Activated naive CD8-positive, alpha-beta T cell (primary cell): Measurements from ENCODE around the gene POFUT1.
"Not testable (repeated sequence)": the region's sequence is repeated elsewhere in the genome, so short reads cannot be mapped to it uniquely, and the experiment has no call there.

Source experiments
- H3K27ac Mint-ChIP-seq: one replicate; pipeline ENCODE4 v1.8.0; 2021; ENCODE audit warnings: mixed read lengths
- H3K27me3 Mint-ChIP-seq: one replicate; pipeline ENCODE4 v1.8.0; 2021; ENCODE audit warnings: mixed read lengths
- H3K36me3 Mint-ChIP-seq: one replicate; pipeline ENCODE4 v1.8.0; 2021; ENCODE audit warnings: mixed read lengths
- H3K4me1 Mint-ChIP-seq: one replicate; pipeline ENCODE4 v1.8.0; 2021; ENCODE audit warnings: low read depth, mixed read lengths
- H3K4me3 Mint-ChIP-seq: one replicate; pipeline ENCODE4 v1.8.0; 2021; ENCODE audit warnings: mild to moderate bottlenecking, mixed read lengths
- H3K9me3 Mint-ChIP-seq: one replicate; pipeline ENCODE4 v1.8.0; 2021; ENCODE audit warnings: low read depth, mixed read lengths

The POFUT1 gene

DNA sequence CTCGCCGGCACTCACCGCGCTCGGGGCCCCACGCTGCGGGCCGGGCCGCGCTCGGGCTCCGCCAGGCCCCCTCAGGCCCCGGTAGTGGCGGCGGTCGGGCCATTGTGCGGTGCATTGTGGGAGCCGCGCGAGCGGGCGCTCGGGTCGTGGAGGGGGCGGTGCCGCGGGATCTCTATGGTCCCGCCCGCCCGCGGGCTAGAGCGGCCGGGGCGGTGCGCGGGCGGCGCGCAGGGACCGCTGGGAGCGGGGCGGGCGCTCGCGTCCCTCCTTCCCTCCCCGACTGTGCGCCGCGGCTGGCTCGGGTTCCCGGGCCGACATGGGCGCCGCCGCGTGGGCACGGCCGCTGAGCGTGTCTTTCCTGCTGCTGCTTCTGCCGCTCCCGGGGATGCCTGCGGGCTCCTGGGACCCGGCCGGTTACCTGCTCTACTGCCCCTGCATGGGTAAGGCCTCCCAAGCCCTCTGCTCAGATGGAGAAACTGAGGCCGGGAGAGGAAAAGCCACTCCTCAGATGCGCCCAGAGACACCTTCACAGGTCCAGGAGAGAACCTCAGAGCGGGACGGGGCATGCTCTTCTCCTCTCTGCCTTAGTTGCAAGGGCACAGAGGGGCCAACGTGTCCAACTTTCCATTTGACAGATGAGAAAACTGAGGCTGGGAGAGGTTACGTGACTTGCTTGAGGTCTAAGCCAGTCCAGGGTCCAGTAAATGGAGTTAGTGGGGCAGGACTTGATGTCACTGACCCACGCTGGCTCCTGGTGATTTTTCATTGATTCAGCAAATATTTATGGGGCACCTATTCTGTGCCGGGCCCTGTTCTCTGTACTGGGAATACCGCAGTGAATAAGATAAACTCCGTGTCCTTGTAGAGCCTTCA lies at the start of gene POFUT1, which contains the start of gene PLAGL2:
POFUT1 (plus strand) TSS at position 255 of the 873 bp plus-strand sequence; CDS start at position 317, 62 bp downstream.
PLAGL2 (minus strand) TSS at position 118 of the 873 bp plus-strand sequence. CDS start 5,565 bp downstream, outside the sequence.
- Mint-ChIP-seq H3K27me3 (no peaks in the 10 kb centered on the region), H3K4me3 (peak within 1 kb of the TSS; percentile 99), H3K27ac (peak within 1 kb of the TSS; percentile 97), H3K4me1 (peaks cover 78% of the 10 kb centered on the region), H3K9me3 (no peaks in the 10 kb centered on the region), H3K36me3 (peaks cover 35% of the 10 kb centered on the region)

DNA sequence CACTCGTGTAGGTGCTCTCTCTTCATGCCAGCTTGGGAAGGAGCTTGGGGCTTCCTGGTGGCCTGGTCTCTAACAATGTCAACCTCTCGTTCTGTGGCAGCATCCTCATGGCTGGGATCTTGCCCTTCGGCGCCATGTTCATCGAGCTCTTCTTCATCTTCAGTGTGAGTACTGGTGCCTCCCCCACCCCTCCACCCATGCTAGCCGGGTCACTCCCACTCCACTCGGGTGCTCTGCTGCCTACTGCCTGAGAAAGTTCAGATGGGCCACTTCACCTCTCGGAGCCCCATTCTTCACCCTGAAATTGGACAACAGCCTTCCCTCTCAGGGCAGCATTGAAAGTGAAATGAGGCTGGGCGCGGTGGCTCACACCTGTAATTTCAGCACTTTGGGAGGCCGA lies 49.3 kb upstream of the POFUT1 start:
- Mint-ChIP-seq H3K9me3 (no peaks in the 10 kb centered on the region), H3K4me3 (no peak overlapping the region), H3K36me3 (peaks cover 4% of the 10 kb centered on the region), H3K27ac (no peak overlapping the region), H3K4me1 (peaks cover 2% of the 10 kb centered on the region), H3K27me3 (no peaks in the 10 kb centered on the region)

GRCh38 chr20:32158943-32159660 lies 48.6 kb upstream of the POFUT1 start:
- peak overlapping the region; percentile 46 for H3K27ac Mint-ChIP-seq
- no peaks in the 10 kb centered on the region for H3K27me3 Mint-ChIP-seq
- peaks cover 4% of the 10 kb centered on the region for H3K36me3 Mint-ChIP-seq
- no peaks in the 10 kb centered on the region for H3K9me3 Mint-ChIP-seq
- peaks cover 2% of the 10 kb centered on the region for H3K4me1 Mint-ChIP-seq
- H3K4me3 Mint-ChIP-seq, result no peak overlapping the region

DNA sequence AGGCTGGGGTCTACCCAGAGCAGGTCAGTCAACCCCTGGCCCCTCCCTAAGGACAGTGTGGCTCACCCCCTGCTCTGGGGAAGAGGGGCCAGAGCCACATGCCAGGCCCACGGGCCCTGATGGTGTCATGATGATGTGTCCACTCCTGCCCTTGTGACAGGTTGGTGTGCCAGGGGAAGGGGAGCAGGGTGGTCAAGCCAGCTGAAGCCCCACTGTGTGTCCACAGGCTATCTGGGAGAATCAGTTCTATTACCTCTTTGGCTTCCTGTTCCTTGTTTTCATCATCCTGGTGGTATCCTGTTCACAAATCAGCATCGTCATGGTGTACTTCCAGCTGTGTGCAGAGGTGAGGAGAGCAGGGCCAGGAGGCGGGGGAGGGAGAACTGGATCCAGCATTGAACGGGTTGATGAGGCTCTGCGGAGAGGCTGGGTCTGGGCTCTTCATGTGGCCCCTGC lies 47.9 kb upstream of the POFUT1 start:
- Mint-ChIP-seq H3K27me3 (no peaks in the 10 kb centered on the region), H3K9me3 (no peaks in the 10 kb centered on the region), H3K27ac (no peak overlapping the region), H3K36me3 (peaks cover 4% of the 10 kb centered on the region), H3K4me1 (peaks cover 2% of the 10 kb centered on the region), H3K4me3 (no peak overlapping the region)

DNA sequence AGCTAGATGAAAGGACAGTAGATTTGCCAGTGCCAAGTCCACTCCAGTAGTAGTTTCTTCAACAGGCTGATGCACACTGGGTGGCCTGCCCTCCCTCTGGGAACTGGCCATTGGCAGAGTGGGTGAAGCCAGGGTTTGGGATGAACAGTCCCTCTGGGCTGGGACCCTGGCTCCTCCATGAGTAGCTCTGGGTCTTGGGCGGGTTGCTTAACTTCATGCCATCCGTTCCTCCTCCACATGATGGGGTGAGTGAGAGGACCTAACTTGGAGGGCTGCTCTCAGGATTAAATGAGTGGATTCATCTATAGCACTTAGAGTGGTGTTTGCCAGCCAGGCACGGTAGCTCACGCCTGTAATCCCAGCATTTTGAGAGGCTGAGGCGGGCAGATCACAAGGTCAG lies 47.3 kb upstream of the POFUT1 start:
- Mint-ChIP-seq H3K27ac (peak overlapping the region; percentile 41), H3K4me3 (no peak overlapping the region), H3K4me1 (no peaks in the 10 kb centered on the region), H3K36me3 (peaks cover 7% of the 10 kb centered on the region), H3K27me3 (no peaks in the 10 kb centered on the region), H3K9me3 (no peaks in the 10 kb centered on the region)

DNA sequence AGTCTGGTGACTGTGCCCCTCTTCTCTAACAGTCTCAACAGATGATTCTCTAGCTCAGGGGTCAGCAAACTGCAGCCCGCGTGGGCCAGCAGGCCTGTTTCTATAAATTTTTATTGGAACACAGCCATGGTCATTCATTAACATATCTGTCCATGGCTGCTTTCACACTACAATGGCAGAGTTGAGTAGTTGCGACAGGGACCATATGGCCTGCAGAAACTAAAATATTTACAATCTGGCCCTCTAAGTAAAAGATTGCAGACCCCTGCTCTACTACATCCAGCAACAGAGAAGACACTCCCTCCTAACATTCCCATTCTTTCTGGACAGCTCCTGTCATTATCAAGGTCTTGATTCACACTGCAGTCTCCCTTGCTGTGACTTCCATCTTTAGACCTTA lies 45.3 kb upstream of the POFUT1 start:
- H3K36me3 Mint-ChIP-seq, result peaks cover 12% of the 10 kb centered on the region
- H3K27ac Mint-ChIP-seq, result peak overlapping the region; percentile 78
- no peaks in the 10 kb centered on the region for H3K4me1 Mint-ChIP-seq
- H3K4me3 Mint-ChIP-seq, result no peak overlapping the region
- no peaks in the 10 kb centered on the region for H3K9me3 Mint-ChIP-seq
- no peaks in the 10 kb centered on the region for H3K27me3 Mint-ChIP-seq

DNA sequence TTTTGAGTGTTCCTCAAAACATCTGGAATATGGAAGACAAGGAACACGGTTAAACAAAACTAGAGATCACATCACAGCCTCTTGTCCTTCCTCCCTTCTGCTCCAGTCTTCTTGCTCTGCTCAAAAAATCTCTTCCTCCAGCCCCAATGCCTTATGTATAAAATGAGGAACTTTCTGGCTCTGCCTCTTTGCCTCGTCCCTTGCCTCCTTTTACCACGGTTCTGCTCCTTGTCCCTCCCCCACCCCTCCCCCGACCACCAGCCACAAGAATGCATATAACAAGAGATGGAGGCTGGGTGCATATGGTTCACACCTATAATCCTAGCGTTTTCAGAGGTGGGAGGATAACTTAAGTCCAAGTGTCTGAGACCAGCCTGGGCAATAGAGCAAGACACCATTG lies 43.7 kb upstream of the POFUT1 start:
- H3K4me1 Mint-ChIP-seq, result no peaks in the 10 kb centered on the region
- H3K36me3 Mint-ChIP-seq, result peaks cover 16% of the 10 kb centered on the region
- H3K9me3 Mint-ChIP-seq, result no peaks in the 10 kb centered on the region
- H3K4me3 Mint-ChIP-seq, result no peak overlapping the region
- no peaks in the 10 kb centered on the region for H3K27me3 Mint-ChIP-seq
- peak overlapping the region; percentile 34 for H3K27ac Mint-ChIP-seq

- H3K36me3 Mint-ChIP-seq, result peaks cover 16% of the 10 kb centered on the region
- no peaks in the 10 kb centered on the region for H3K27me3 Mint-ChIP-seq
- H3K27ac Mint-ChIP-seq, result no peak overlapping the region
- H3K9me3 Mint-ChIP-seq, result no peaks in the 10 kb centered on the region
- no peak overlapping the region for H3K4me3 Mint-ChIP-seq
- H3K4me1 Mint-ChIP-seq, result no peaks in the 10 kb centered on the region
Measured at GRCh38 chr20:32164984-32165735, 42.5 kb upstream of the POFUT1 start.

DNA sequence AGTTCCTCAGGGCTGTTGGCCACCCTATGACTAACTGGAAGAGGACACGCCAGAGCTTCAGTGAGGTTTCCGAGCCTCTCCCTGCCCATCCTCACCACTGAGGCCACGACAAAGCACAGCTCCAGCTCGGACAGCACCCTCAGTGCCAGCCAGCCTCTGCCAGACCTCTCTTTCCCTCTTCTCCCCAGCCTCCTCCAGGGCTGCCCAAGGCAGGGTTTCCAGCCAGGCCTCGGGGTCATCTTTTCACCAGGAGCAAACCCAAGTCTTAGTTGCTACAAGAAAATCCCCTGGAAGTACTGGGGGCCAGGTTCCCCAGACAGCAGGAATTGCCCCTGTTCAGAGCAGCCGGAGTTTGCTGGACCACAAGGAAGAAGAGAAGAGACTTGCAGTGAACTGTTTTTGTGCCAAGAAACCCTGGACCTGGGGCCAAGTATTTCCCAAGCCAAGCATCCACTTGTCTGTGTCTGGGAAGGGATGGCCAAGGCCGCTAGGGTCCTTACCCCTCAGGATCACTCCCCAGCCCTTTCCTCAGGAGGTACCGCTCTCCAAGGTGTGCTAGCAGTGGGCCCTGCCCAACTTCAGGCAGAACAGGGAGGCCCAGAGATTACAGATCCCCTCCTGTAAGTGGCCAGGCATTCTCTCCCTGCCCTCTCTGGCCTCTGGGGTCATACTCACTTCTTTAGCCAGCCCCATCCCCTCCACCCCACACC lies 41.7 kb upstream of the POFUT1 start:
- Mint-ChIP-seq H3K27ac (no peak overlapping the region), H3K36me3 (peaks cover 16% of the 10 kb centered on the region), H3K27me3 (no peaks in the 10 kb centered on the region), H3K4me3 (no peak overlapping the region), H3K9me3 (no peaks in the 10 kb centered on the region), H3K4me1 (no peaks in the 10 kb centered on the region)

DNA sequence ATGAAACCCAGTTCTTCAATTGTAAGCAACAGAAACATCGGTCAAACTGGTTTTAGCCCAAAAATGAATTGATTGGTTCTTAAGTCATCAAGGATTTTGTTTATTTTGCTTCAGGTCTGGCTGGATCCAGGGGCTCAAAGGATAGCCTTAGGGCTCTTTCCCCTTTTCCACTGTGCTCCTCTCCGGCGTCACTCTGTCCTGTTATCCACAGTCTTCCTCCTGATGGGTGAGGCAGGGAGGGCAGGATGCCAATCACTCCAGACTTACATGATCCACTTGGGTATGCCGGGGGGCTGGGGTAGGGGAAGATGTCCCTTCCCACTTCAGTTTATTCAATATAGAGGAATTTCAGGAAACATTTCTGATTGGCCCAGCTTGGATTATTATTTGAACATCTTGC lies 40.1 kb upstream of the POFUT1 start:
- H3K9me3 Mint-ChIP-seq, result no peaks in the 10 kb centered on the region
- no peaks in the 10 kb centered on the region for H3K27me3 Mint-ChIP-seq
- no peak overlapping the region for H3K27ac Mint-ChIP-seq
- no peak overlapping the region for H3K4me3 Mint-ChIP-seq
- H3K4me1 Mint-ChIP-seq, result no peaks in the 10 kb centered on the region
- peaks cover 14% of the 10 kb centered on the region for H3K36me3 Mint-ChIP-seq

DNA sequence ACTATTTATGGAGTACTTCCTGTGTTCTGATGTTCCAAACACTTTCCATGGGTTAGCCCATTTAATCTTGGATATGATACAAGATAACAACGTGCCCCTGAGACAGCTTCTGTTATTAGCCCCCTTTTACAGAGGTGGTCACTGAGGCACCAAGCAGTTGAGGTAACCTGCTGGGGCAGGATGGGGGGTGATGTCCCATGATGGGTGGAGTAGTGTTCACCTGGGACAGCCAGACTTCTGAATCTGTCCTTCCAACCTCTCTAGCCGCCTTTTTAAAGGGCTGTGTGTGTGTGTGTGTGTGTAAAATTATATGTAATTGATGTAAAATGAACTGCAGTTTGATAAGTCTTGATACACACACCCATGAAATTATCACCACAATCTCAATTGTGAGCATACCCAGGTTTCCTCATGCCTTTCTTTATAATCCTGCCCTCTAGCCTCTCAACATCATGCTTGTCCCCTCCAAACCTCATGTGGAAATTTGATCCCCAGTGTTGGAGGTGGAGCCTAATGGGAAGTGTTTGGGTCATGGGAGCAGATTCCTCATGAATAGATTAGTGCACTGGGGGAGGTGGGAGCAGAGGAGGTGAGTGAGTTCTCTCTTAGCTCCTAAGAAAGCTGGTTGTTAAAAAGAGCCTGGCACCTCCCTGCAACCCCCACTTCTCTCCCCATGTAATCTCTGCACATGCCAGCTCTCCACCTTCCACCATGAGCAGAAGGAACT lies 39.3 kb upstream of the POFUT1 start:
- Mint-ChIP-seq H3K27ac (no peak overlapping the region), H3K4me1 (no peaks in the 10 kb centered on the region), H3K9me3 (no peaks in the 10 kb centered on the region), H3K36me3 (peaks cover 12% of the 10 kb centered on the region), H3K4me3 (no peak overlapping the region), H3K27me3 (no peaks in the 10 kb centered on the region)

- H3K4me1 Mint-ChIP-seq, H3K36me3 Mint-ChIP-seq, H3K9me3 Mint-ChIP-seq, H3K27me3 Mint-ChIP-seq, H3K27ac Mint-ChIP-seq, H3K4me3 Mint-ChIP-seq: not testable (repeated sequence)
Measured at GRCh38 chr20:32177696-32178095, 30.0 kb upstream of the POFUT1 start.

DNA sequence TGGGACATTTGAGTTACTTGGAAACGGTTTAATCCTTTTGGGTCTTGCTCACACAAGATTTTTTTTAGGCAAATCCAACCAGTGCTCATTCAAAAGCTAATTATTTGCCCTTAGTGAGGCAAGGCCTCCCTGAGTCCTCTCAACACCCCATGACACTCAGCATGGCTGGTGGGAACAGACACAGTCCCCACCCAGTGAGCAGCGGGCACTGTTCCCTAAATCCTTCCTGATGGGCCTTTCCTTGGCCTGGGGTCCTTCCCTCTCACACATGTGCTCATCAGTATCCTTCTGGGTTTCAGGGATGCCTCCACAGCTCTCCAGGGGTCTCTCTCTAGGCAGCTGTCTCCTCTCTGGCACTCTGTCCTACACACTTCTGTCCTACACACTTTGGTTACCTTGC lies 28.2 kb upstream of the POFUT1 start:
- Mint-ChIP-seq H3K36me3 (peaks cover 3% of the 10 kb centered on the region), H3K4me1 (no peaks in the 10 kb centered on the region), H3K9me3 (no peaks in the 10 kb centered on the region), H3K27ac (no peak overlapping the region), H3K27me3 (no peaks in the 10 kb centered on the region), H3K4me3 (no peak overlapping the region)

DNA sequence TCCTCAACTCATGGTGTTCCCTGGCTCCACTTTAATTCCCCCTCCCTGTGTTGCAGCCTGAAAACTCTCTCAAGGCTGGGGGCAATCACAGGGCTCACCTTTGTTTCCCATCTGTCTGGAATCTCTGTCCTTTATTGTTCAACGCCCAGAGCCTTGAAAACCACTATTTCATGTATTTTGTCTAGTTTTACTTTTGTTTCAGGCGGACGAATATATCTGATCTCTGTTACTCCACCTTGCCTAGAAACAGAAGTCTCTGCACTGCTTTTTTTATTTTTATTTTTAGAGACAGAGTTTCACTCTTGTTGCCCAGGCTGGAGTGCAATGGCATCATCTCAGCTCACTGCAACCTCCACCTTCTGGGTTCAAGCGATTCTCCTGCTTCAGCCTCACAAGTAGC lies 27.7 kb upstream of the POFUT1 start:
- no peak overlapping the region for H3K27ac Mint-ChIP-seq
- no peaks in the 10 kb centered on the region for H3K27me3 Mint-ChIP-seq
- no peaks in the 10 kb centered on the region for H3K4me1 Mint-ChIP-seq
- no peak overlapping the region for H3K4me3 Mint-ChIP-seq
- H3K9me3 Mint-ChIP-seq, result no peaks in the 10 kb centered on the region
- H3K36me3 Mint-ChIP-seq, result peaks cover 3% of the 10 kb centered on the region
